Thyroid gland (tissue), 4 donors: ENCODE results near the gene LGI4.

Experiments used
- CTCF ChIP-seq, 6 experiments: fragments of 200-600 bp in 3 of 6; fragments of 450-650 bp in 3 of 6; sonication (generic) in 3 of 6; IDR thresholded peaks; one replicate each; pipeline ENCODE4 v1.5.1; 2016 to 2019; ENCODE audit warnings: antibody characterized with exemption in 6 of 6, mild to moderate bottlenecking in 2 of 6, inconsistent platforms in 1 of 6, moderate library complexity in 1 of 6
- POLR2A ChIP-seq, 2 donors: fragments of 450-650 bp; IDR thresholded peaks; one replicate each; pipeline ENCODE4 v1.6.1; 2017; ENCODE audit warnings: antibody characterized with exemption in 2 of 2, mild to moderate bottlenecking in 2 of 2, moderate library complexity in 1 of 2

GRCh38 chr19:35095667-35096368 lies 39.0 kb downstream of the LGI4 start:
- no peak for TF ChIP-seq CTCF (IDR thresholded peaks at IDR 0.05)
- TF ChIP-seq POLR2A (IDR thresholded peaks at IDR 0.05) = no peak
